MM.1S (cell line): ENCODE measurements around the gene CADPS.

ENCODE experiments used
- DNase-seq: peaks from one replicate; pipeline ENCODE4 v3.0.0-alpha.2; 2015
- H2AFZ ChIP-seq: fragments of 300-600 bp; sonication (generic); 2 replicates; pipeline ENCODE4 v1.6.0; 2016; ENCODE audit warnings: antibody characterized with exemption, low read length
- H3F3A ChIP-seq: fragments of 300-600 bp; sonication (generic); 2 replicates; pipeline ENCODE4 v1.6.1; 2016; ENCODE audit warnings: mild to moderate bottlenecking, antibody characterized with exemption, low read length, moderate library complexity, mixed read lengths; ENCODE audit not compliant: insufficient read depth
- H3K27ac ChIP-seq: fragments of 300-600 bp; sonication (generic); 2 replicates; pipeline ENCODE4 v1.5.1; 2016; ENCODE audit warnings: mild to moderate bottlenecking, low read length
- H3K27me3 ChIP-seq: fragments of 300-600 bp; sonication (generic); replicated peaks from 2 replicates; pipeline ENCODE4 v1.6.0; 2016; ENCODE audit warnings: low read length; ENCODE audit not compliant: insufficient read depth
- H3K36me3 ChIP-seq: fragments of 300-600 bp; sonication (generic); replicated peaks from 2 replicates; pipeline ENCODE4 v1.6.1; 2016; ENCODE audit warnings: mild to moderate bottlenecking, low read length, mixed read lengths; ENCODE audit not compliant: insufficient read depth
- H3K4me1 ChIP-seq: fragments of 300-600 bp; sonication (generic); 2 replicates; pipeline ENCODE4 v1.6.1; 2016; ENCODE audit warnings: low read length, mixed read lengths
- H3K4me2 ChIP-seq: fragments of 300-600 bp; sonication (generic); 2 replicates; pipeline ENCODE4 v1.6.0; 2016; ENCODE audit warnings: low read depth, low read length
- H3K4me3 ChIP-seq: fragments of 300-600 bp; sonication (generic); 2 replicates; pipeline ENCODE4 v1.5.1; 2016; ENCODE audit warnings: low read length, mixed read lengths
- H3K79me2 ChIP-seq: fragments of 300-600 bp; sonication (generic); 2 replicates; pipeline ENCODE4 v1.6.1; 2016; ENCODE audit warnings: mixed run types, low read length, mixed read lengths
- H3K9ac ChIP-seq: fragments of 300-600 bp; sonication (generic); 2 replicates; pipeline ENCODE4 v1.6.1; 2016; ENCODE audit warnings: low read length, mixed read lengths
- H3K9me2 ChIP-seq: fragments of 300-600 bp; sonication (generic); replicated peaks from 2 replicates; pipeline ENCODE4 v1.6.1; 2016; ENCODE audit warnings: mild to moderate bottlenecking, low read length, mixed read lengths; ENCODE audit not compliant: insufficient read depth
- H3K9me3 ChIP-seq: fragments of 300-600 bp; sonication (generic); replicated peaks from 2 replicates; pipeline ENCODE4 v1.6.1; 2016; ENCODE audit warnings: mild to moderate bottlenecking, low read length, mixed read lengths; ENCODE audit not compliant: insufficient read depth
- H4K20me1 ChIP-seq: fragments of 300-600 bp; sonication (generic); 2 replicates; pipeline ENCODE4 v1.6.1; 2016; ENCODE audit warnings: mild to moderate bottlenecking, low read length, moderate library complexity, mixed read lengths; ENCODE audit not compliant: insufficient read depth
- CTCF ChIP-seq: fragments of 300-600 bp; sonication (generic); IDR thresholded peaks from 2 replicates; pipeline ENCODE4 v1.5.1; 2016; ENCODE audit warnings: antibody characterized with exemption, low read length, mixed read lengths
- EZH2 ChIP-seq: fragments of 300-600 bp; sonication (generic); optimal IDR thresholded peaks from 2 replicates; pipeline ENCODE3; 2017; ENCODE audit warnings: low read depth, mild to moderate bottlenecking, antibody characterized with exemption, low read length, mixed read lengths
- EZH2phosphoT487 ChIP-seq: fragments of 300-600 bp; sonication (generic); IDR thresholded peaks from 2 replicates; pipeline ENCODE4 v1.6.1; 2018; ENCODE audit warnings: antibody characterized with exemption, low read length

The CADPS gene

GRCh38 chr3:62597491-62597890 is 277.7 kb downstream of the CADPS start:
- no peak for DNase-seq
- no peaks in the 10 kb centered on the region for H3F3A ChIP-seq
- H3K36me3 ChIP-seq: no peaks in the 10 kb centered on the region

GRCh38 chr3:62592408-62592807 is 282.8 kb downstream of the CADPS start:
- H3F3A ChIP-seq: no peaks in the 10 kb centered on the region
- H3K9me2 ChIP-seq: no peaks in the 10 kb centered on the region
- no peak for DNase-seq
- no peak overlapping the region for H2AFZ ChIP-seq
- H3K27ac ChIP-seq: no peak overlapping the region
- H3K27me3 ChIP-seq: no peaks in the 10 kb centered on the region
- no peak overlapping the region for H3K4me3 ChIP-seq
- H3K9ac ChIP-seq: no peak overlapping the region
- no peaks in the 10 kb centered on the region for H3K9me3 ChIP-seq
- H3K4me1 ChIP-seq: no peaks in the 10 kb centered on the region
- no peaks in the 10 kb centered on the region for H3K79me2 ChIP-seq
- TF ChIP-seq EZH2 (no peak), CTCF (no peak), EZH2phosphoT487 (no peak)
- H3K36me3 ChIP-seq: no peaks in the 10 kb centered on the region
- H4K20me1 ChIP-seq: no peaks in the 10 kb centered on the region
- no peak overlapping the region for H3K4me2 ChIP-seq

More at GRCh38 chr3:62597491-62597890, 277.7 kb downstream of the CADPS start:
- Histone ChIP-seq H3K27me3 (no peaks in the 10 kb centered on the region), H3K4me1 (no peaks in the 10 kb centered on the region), H3K4me3 (no peak overlapping the region), H3K9me3 (no peaks in the 10 kb centered on the region), H3K9ac (no peak overlapping the region), H3K79me2 (no peaks in the 10 kb centered on the region), H3K4me2 (no peak overlapping the region), H4K20me1 (no peaks in the 10 kb centered on the region), H3K9me2 (no peaks in the 10 kb centered on the region), H2AFZ (no peak overlapping the region), H3K27ac (no peak overlapping the region)
- TF ChIP-seq EZH2 (no peak), EZH2phosphoT487 (no peak), CTCF (no peak)

- H3K4me3 ChIP-seq: no peak overlapping the region
- no peak overlapping the region for H3K4me2 ChIP-seq
- H3K27ac ChIP-seq: no peak overlapping the region
- no peak overlapping the region for H3K9ac ChIP-seq
- H3K79me2 ChIP-seq: no peaks in the 10 kb centered on the region
- no peaks in the 10 kb centered on the region for H3K9me3 ChIP-seq
- H3K9me2 ChIP-seq: no peaks in the 10 kb centered on the region
- no peaks in the 10 kb centered on the region for H3K36me3 ChIP-seq
- H3K4me1 ChIP-seq: no peaks in the 10 kb centered on the region
- no peaks in the 10 kb centered on the region for H3K27me3 ChIP-seq
- no peak for DNase-seq
- H2AFZ ChIP-seq: no peak overlapping the region
- no peaks in the 10 kb centered on the region for H3F3A ChIP-seq
- no peak for TF ChIP-seq EZH2phosphoT487
- TF ChIP-seq EZH2: no peak
- no peak for TF ChIP-seq CTCF
- H4K20me1 ChIP-seq: no peaks in the 10 kb centered on the region
These were observed 286.1 kb downstream of the CADPS start for GRCh38 chr3:62589078-62589477.
